ENCODE data around the gene DYSF. TPM values are rescaled to one million over a fixed set of nuclear protein-coding genes. Genes with fewer than 3 reads are reported as not detected.
A peak's percentile ranks its signal among the peaks of the same experiment; 100 is the strongest.

Gene DYSF
- total RNA-seq, 1 experiment from 2014 or later, result 17.2 TPM

GRCh38 chr2:71449343-71449742 lies 4.0 kb upstream of the DYSF start:
- no peaks in the 10 kb centered on the region for H3K36me3 ChIP-seq
- no peak overlapping the region for H3K4me3 ChIP-seq
- H3K9me3 ChIP-seq (replicated peaks), result no peaks in the 10 kb centered on the region
- no peak for DNase-seq (ENCODE audit: low read depth in 1 of 2, low spot score in 2 of 2)
- H3K27me3 ChIP-seq (replicated peaks), result no peaks in the 10 kb centered on the region
- H3K4me1 ChIP-seq (replicated peaks), result peaks cover 12% of the 10 kb centered on the region
- H3K27ac ChIP-seq, result no peak overlapping the region

DNA sequence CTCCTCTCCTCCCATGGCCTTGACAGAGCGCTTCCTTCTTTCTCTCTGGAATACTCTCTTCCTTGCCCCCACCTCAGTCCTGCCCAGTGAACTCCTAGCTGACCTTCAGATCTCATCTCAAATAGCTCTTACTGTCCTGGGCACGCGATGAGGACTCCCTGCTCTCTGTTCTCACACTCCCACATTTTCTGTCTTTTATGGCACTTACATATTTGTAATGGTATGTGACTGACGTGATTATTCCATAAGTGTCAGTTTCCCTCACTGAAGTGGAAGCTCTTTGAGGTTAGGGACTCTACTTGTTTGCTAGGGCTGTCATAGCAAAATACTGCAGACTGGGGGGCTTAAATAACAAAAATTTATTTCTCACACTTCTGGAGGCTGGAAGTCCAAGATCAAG lies 1.7 kb upstream of the DYSF start:
- Histone ChIP-seq H3K27ac (no peak overlapping the region), H3K9me3 (replicated peaks) (no peaks in the 10 kb centered on the region), H3K36me3 (no peaks in the 10 kb centered on the region), H3K4me1 (replicated peaks) (peaks cover 27% of the 10 kb centered on the region), H3K27me3 (replicated peaks) (no peaks in the 10 kb centered on the region), H3K4me3 (no peak overlapping the region)
- DNase-seq (ENCODE audit: low read depth in 1 of 2, low spot score in 2 of 2), result no peak

DNA sequence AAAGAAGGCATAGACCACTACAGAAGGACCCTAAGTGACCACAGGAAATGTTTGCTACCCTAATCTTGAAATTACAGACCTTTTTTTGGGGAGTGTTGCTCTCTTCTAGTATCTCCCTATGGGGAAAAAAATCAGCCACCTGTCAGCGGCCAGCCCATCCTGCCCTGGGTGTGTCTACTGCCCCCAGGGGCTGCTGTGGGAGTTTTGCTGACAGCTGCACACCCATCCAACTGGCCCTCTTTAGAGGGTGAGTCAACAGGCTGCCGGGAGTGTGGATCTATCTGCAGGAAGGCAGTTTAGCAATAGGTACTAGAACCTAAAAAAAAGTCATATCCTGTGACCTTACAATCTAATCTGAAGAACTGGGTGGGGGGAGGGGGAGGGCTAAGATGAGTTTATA lies 796 bp upstream of the DYSF start:
- no peaks in the 10 kb centered on the region for H3K9me3 ChIP-seq (replicated peaks)
- H3K27ac ChIP-seq, result no peak overlapping the region
- H3K4me1 ChIP-seq (replicated peaks), result peaks cover 36% of the 10 kb centered on the region
- H3K36me3 ChIP-seq, result no peaks in the 10 kb centered on the region
- H3K4me3 ChIP-seq, result no peak overlapping the region
- DNase-seq (ENCODE audit: low read depth in 1 of 2, low spot score in 2 of 2), result no peak
- H3K27me3 ChIP-seq (replicated peaks), result no peaks in the 10 kb centered on the region

GRCh38 chr2:71454221-71455010 lies 1.1 kb downstream of the DYSF start:
- H3K27me3 ChIP-seq (replicated peaks), result no peaks in the 10 kb centered on the region
- no peak overlapping the region for H3K4me3 ChIP-seq
- no peaks in the 10 kb centered on the region for H3K36me3 ChIP-seq
- no peak overlapping the region for H3K27ac ChIP-seq
- H3K9me3 ChIP-seq (replicated peaks), result no peaks in the 10 kb centered on the region
- H3K4me1 ChIP-seq (replicated peaks), result peaks cover 53% of the 10 kb centered on the region
- DNase-seq (ENCODE audit: low read depth in 1 of 2, low spot score in 2 of 2), result no peak

DNA sequence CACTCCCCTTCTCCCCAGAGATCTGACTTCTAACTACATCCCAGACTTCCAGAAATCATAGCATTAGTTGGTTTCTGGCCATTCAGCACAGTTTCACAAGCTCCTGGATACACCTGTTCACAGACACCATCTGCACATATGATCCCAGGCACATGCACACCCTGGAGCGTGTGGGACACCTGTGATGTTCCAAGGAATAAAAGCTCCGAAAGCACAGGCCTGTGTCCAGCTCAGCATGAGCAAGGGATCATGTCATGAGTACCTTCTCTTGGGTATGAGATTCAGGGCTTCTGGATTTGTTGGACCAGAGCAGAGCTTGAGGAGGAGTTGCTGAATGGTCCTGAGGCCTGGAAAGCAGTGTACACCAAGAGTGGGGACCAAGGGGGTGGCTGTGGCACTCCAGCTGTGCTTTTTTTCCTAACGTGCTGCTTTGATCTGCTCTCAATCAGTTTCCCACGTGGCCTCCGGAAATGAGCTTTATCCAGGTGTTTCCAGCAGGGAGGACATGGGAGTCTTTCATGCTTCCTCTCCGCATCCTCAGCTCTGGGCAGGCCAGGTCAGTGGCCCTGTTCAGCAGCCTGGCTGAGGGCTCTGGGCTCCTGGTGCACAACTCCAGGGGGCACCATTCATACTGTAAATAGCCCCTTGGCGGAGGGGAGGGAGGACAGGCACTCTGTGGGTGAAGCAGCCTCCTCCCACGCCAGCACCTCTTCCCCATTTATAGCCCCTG lies 1.8 kb downstream of the DYSF start:
- H3K27ac ChIP-seq, result no peak overlapping the region
- no peak overlapping the region for H3K4me3 ChIP-seq
- no peaks in the 10 kb centered on the region for H3K27me3 ChIP-seq (replicated peaks)
- peaks cover 53% of the 10 kb centered on the region for H3K4me1 ChIP-seq (replicated peaks)
- no peaks in the 10 kb centered on the region for H3K36me3 ChIP-seq
- no peak for DNase-seq (ENCODE audit: low read depth in 1 of 2, low spot score in 2 of 2)
- no peaks in the 10 kb centered on the region for H3K9me3 ChIP-seq (replicated peaks)

- peaks cover 53% of the 10 kb centered on the region for H3K4me1 ChIP-seq (replicated peaks)
- H3K27me3 ChIP-seq (replicated peaks), result no peaks in the 10 kb centered on the region
- no peak overlapping the region for H3K27ac ChIP-seq
- no peaks in the 10 kb centered on the region for H3K36me3 ChIP-seq
- H3K9me3 ChIP-seq (replicated peaks), result no peaks in the 10 kb centered on the region
- H3K4me3 ChIP-seq, result no peak overlapping the region
- DNase-seq (ENCODE audit: low read depth in 1 of 2, low spot score in 2 of 2), result peak in 1 of 2 experiments; percentile 44
Measured at GRCh38 chr2:71455741-71456569, 2.6 kb downstream of the DYSF start.

DNA sequence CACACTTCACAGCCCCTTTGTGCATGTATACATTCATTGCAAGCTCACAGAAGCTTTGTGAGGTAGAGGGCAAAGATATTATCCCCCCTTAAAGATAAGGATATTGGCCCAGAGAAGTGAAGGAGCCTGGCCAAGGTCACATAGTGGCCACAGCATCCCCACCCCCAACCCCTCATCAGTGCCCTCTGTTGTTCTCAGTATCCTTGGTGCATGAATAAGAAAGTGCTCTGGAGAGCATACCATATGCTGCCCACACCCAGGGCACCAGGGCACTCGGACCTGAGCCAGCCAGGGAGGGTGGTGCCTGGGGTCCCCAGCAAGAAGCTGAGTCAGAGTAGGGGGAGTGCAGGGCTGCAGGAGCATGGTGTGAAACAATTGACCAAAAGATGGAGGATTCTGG lies 3.3 kb downstream of the DYSF start:
- H3K4me3 ChIP-seq, result no peak overlapping the region
- no peaks in the 10 kb centered on the region for H3K9me3 ChIP-seq (replicated peaks)
- peaks cover 53% of the 10 kb centered on the region for H3K4me1 ChIP-seq (replicated peaks)
- no peaks in the 10 kb centered on the region for H3K27me3 ChIP-seq (replicated peaks)
- no peaks in the 10 kb centered on the region for H3K36me3 ChIP-seq
- no peak overlapping the region for H3K27ac ChIP-seq
- DNase-seq (ENCODE audit: low read depth in 1 of 2, low spot score in 2 of 2), result no peak

GRCh38 chr2:71457123-71457915 lies 4.0 kb downstream of the DYSF start:
- H3K36me3 ChIP-seq, result no peaks in the 10 kb centered on the region
- H3K27ac ChIP-seq, result no peak overlapping the region
- DNase-seq (ENCODE audit: low read depth in 1 of 2, low spot score in 2 of 2), result no peak
- H3K9me3 ChIP-seq (replicated peaks), result no peaks in the 10 kb centered on the region
- H3K27me3 ChIP-seq (replicated peaks), result no peaks in the 10 kb centered on the region
- peaks cover 53% of the 10 kb centered on the region for H3K4me1 ChIP-seq (replicated peaks)
- no peak overlapping the region for H3K4me3 ChIP-seq

DNA sequence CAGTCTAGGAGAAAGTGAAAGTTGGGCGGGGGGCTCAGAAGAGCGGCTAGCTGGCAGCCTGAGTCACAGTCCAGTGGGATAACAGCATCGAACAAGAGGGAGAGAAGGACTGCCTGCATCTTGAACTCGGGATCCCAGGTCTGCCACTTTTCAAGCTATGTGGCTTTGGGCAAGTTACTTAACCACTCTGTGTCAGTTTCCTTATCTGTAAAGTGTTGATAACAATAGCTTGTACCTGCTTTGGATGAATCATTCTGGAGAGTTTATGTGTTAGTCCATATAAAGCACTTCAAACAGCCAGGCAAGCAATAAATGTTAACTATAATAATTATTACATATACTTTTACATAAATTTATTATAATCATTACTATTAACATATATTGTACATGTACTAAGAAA lies 4.6 kb downstream of the DYSF start:
- no peak for DNase-seq (ENCODE audit: low read depth in 1 of 2, low spot score in 2 of 2)
- H3K9me3 ChIP-seq (replicated peaks), result no peaks in the 10 kb centered on the region
- no peak overlapping the region for H3K4me3 ChIP-seq
- H3K4me1 ChIP-seq (replicated peaks), result peaks cover 51% of the 10 kb centered on the region
- H3K27ac ChIP-seq, result no peak overlapping the region
- no peaks in the 10 kb centered on the region for H3K36me3 ChIP-seq
- no peaks in the 10 kb centered on the region for H3K27me3 ChIP-seq (replicated peaks)

- no peak overlapping the region for H3K4me3 ChIP-seq
- H3K27me3 ChIP-seq (replicated peaks), result no peaks in the 10 kb centered on the region
- H3K36me3 ChIP-seq, result no peaks in the 10 kb centered on the region
- peaks cover 45% of the 10 kb centered on the region for H3K4me1 ChIP-seq (replicated peaks)
- no peaks in the 10 kb centered on the region for H3K9me3 ChIP-seq (replicated peaks)
- no peak overlapping the region for H3K27ac ChIP-seq
- DNase-seq (ENCODE audit: low read depth in 1 of 2, low spot score in 2 of 2), result peak in 1 of 2 experiments; percentile 64
Measured at GRCh38 chr2:71458413-71459083, 5.2 kb downstream of the DYSF start.

DNA sequence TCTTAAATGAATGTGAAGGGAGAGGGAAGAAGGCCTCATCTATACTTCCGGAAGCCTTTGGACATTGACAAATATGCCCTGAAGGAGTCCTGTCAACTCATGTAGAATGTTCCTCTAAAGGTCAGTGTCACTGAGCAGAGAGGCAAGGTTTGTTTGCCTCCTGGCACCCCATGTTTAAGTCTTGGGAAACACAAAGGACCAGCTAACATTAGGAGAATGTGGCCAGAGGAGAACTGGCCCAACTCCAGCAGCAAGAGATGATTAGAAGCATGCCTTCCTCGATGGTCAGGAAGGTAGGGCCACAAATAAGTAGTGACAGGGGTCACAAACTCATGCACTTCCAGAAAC lies 5.7 kb downstream of the DYSF start:
- H3K27ac ChIP-seq, result no peak overlapping the region
- no peak for DNase-seq (ENCODE audit: low read depth in 1 of 2, low spot score in 2 of 2)
- H3K4me3 ChIP-seq, result no peak overlapping the region

DNA sequence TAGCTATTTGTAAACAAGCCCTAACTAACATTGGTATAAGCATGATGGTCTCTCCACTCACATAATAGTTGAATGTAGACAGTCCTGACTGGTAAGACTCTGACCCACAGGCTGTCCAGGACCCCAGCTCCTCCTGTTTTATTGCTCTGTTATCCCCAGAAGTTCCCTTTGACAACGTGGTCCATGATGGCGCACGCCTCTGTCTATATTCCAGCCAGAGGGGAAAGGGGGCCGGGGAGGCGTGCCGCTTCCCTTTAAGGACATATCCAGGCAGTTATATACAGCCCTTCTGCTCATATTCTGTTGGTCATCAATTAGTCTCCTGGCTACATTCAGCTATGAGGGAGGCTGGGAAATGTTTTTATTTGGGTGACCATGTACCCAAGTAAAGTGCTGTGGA lies 6.7 kb downstream of the DYSF start:
- Histone ChIP-seq H3K27ac (no peak overlapping the region), H3K4me3 (no peak overlapping the region), H3K36me3 (no peaks in the 10 kb centered on the region), H3K9me3 (replicated peaks) (no peaks in the 10 kb centered on the region), H3K4me1 (replicated peaks) (peaks cover 41% of the 10 kb centered on the region), H3K27me3 (replicated peaks) (no peaks in the 10 kb centered on the region)
- DNase-seq (ENCODE audit: low read depth in 1 of 2, low spot score in 2 of 2), result no peak

More for the DNA sequence above, 5.7 kb downstream of the DYSF start:
- Histone ChIP-seq H3K9me3 (replicated peaks) (no peaks in the 10 kb centered on the region), H3K4me1 (replicated peaks) (peaks cover 41% of the 10 kb centered on the region), H3K36me3 (no peaks in the 10 kb centered on the region), H3K27me3 (replicated peaks) (no peaks in the 10 kb centered on the region)
